ENCODE results near the gene CAMSAP1. TPM values are rescaled to one million over a fixed set of nuclear protein-coding genes. Genes with fewer than 3 reads are reported as not detected.
A peak's percentile ranks its signal among the peaks of the same experiment; 100 is the strongest.

CAMSAP1 gene
- total and polyA plus RNA-seq, 9 of the 15 experiments (the other 6 are each of a cell fraction or from before 2014, with no cell fraction given), result 1.5 to 28.8 (median 14.3) TPM

GRCh38 chr9:135951889-135952663 is 44.7 kb upstream of the CAMSAP1 start (continued):
- no peak for TF ChIP-seq GMEB1 (CRISPR knock-in tag; IDR thresholded peaks at IDR 0.05)
- TF ChIP-seq MAZ (CRISPR knock-in tag; conservative IDR thresholded peaks at IDR 0.05 in 1 of 2, IDR thresholded peaks at IDR 0.05 in 1 of 2), result peak; percentile 87 to 90
- TF ChIP-seq E2F1 (CRISPR knock-in tag; IDR thresholded peaks at IDR 0.05), result peak; percentile 75; the same call in 1 of the 2 replicates
- peak in 1 of 2 experiments; percentile 9; a peak in 1 of 4 replicates for TF ChIP-seq MLLT1 (IDR thresholded peaks at IDR 0.05)
- peak; percentile 99 for TF ChIP-seq TEAD4 (IDR thresholded peaks at IDR 0.05; ENCODE audit: low read length)
- TF ChIP-seq TEAD4 (CRISPR knock-in tag; IDR thresholded peaks at IDR 0.05; ENCODE audit: borderline replicate concordance), result no peak
- peak; percentile 91 for TF ChIP-seq AFF4 (CRISPR knock-in tag; IDR thresholded peaks at IDR 0.05)
- no peak for TF ChIP-seq KAT2B (IDR thresholded peaks at IDR 0.05; ENCODE audit: low read depth, low read length)
- no peak for TF ChIP-seq ZNF384 (IDR thresholded peaks at IDR 0.05; ENCODE audit: low read depth, low read length)
- TF ChIP-seq CGGBP1 (CRISPR knock-in tag; IDR thresholded peaks at IDR 0.05), result no peak
- TF ChIP-seq MEIS2 (IDR thresholded peaks at IDR 0.05; ENCODE audit: partially characterized antibody), result peak; percentile 99
- peak; percentile 71 for TF ChIP-seq ZNF511 (CRISPR knock-in tag; IDR thresholded peaks at IDR 0.05)
- TF ChIP-seq FOXA3 (CRISPR knock-in tag; conservative IDR thresholded peaks at IDR 0.05 in 1 of 2, IDR thresholded peaks at IDR 0.05 in 1 of 2), result peak; percentile 42 to 94
- TF ChIP-seq ZZZ3 (IDR thresholded peaks at IDR 0.05), result no peak
- TF ChIP-seq FOXK1 (CRISPR knock-in tag; IDR thresholded peaks at IDR 0.05; ENCODE audit: borderline replicate concordance), result peak; percentile 65; the same call in 1 of the 2 replicates
